Neuronal stem cell (in vitro differentiated cells): ENCODE results near the gene DDI2.

ENCODE experiments used
- DNase-seq: peaks from one replicate; pipeline ENCODE4 v3.0.0-alpha.2; 2013; ENCODE audit warnings: low spot score
- H2AFZ ChIP-seq: one replicate; pipeline ENCODE4 v1.6.1; 2013; ENCODE audit warnings: mild to moderate bottlenecking, low read length, inconsistent platforms
- H2AK5ac ChIP-seq: 2 replicates; pipeline ENCODE4 v1.6.1; 2013; ENCODE audit warnings: low read depth, mild to moderate bottlenecking, inconsistent platforms, low read length, moderate library complexity, mixed read lengths
- H2BK120ac ChIP-seq: 2 replicates; pipeline ENCODE4 v1.6.1; 2013; ENCODE audit warnings: low read depth, mild to moderate bottlenecking, inconsistent platforms, low read length, moderate library complexity, mixed read lengths
- H2BK12ac ChIP-seq: one replicate; pipeline ENCODE4 v1.6.1; 2013; ENCODE audit warnings: low read length, inconsistent platforms
- H2BK15ac ChIP-seq: 2 replicates; pipeline ENCODE4 v1.6.1; 2013; ENCODE audit warnings: mild to moderate bottlenecking, low read length, inconsistent platforms, mixed read lengths
- H2BK5ac ChIP-seq: one replicate; pipeline ENCODE4 v1.6.1; 2013; ENCODE audit warnings: inconsistent platforms, mild to moderate bottlenecking, low read length, moderate library complexity
- H3K14ac ChIP-seq: one replicate; pipeline ENCODE4 v1.6.1; 2013; ENCODE audit warnings: low read length, inconsistent platforms
- H3K18ac ChIP-seq: 2 replicates; pipeline ENCODE4 v1.6.1; 2013; ENCODE audit warnings: low read length, inconsistent platforms
- H3K23ac ChIP-seq: 2 replicates; pipeline ENCODE4 v1.6.1; 2013; ENCODE audit warnings: low read depth, mild to moderate bottlenecking, mixed read lengths, low read length, inconsistent platforms; ENCODE audit not compliant: poor library complexity
- H3K27ac ChIP-seq: replicated peaks from 3 replicates; pipeline ENCODE4 v1.5.1; 2013; ENCODE audit warnings: low read length, inconsistent platforms
- H3K27me3 ChIP-seq, 3 experiments: 2 replicates each; pipeline ENCODE4 v1.6.1; 2013; ENCODE audit warnings: low read length in 3 of 3, mild to moderate bottlenecking in 2 of 3, inconsistent platforms in 1 of 3, low read depth in 1 of 3, mixed read lengths in 1 of 3, moderate library complexity in 1 of 3; ENCODE audit not compliant: control insufficient read depth in 3 of 3, insufficient read depth in 3 of 3
- H3K36me3 ChIP-seq, 2 donors: replicated peaks in 1 of 2; 2 replicates each; pipeline ENCODE4 v1.6.1; 2013; ENCODE audit warnings: low read length in 2 of 2; ENCODE audit not compliant: control insufficient read depth in 2 of 2, insufficient read depth in 2 of 2
- H3K4ac ChIP-seq: 2 replicates; pipeline ENCODE4 v1.6.1; 2013; ENCODE audit warnings: inconsistent platforms, mild to moderate bottlenecking, low read length, moderate library complexity
- H3K4me1 ChIP-seq, 2 donors: 1 replicate in 1 of 2; 2 replicates in 1 of 2; pipeline ENCODE4 v1.6.1; 2013; ENCODE audit warnings: low read length in 2 of 2, low read depth in 1 of 2; ENCODE audit not compliant: control insufficient read depth in 2 of 2, insufficient read depth in 1 of 2
- H3K4me2 ChIP-seq: one replicate; pipeline ENCODE4 v1.6.1; 2013; ENCODE audit warnings: mild to moderate bottlenecking, low read length, inconsistent platforms; ENCODE audit not compliant: insufficient read depth, poor library complexity, severe bottlenecking
- H3K4me3 ChIP-seq, 2 donors: 2 replicates each; pipeline ENCODE4 v1.5.1; 2013; ENCODE audit warnings: low read length in 2 of 2, mild to moderate bottlenecking in 2 of 2, inconsistent platforms in 1 of 2, moderate library complexity in 1 of 2
- H3K79me1 ChIP-seq: one replicate; pipeline ENCODE4 v1.6.1; 2013; ENCODE audit warnings: low read depth, mild to moderate bottlenecking, inconsistent platforms, low read length, moderate library complexity
- H3K9ac ChIP-seq: one replicate; pipeline ENCODE4 v1.6.1; 2013; ENCODE audit warnings: mild to moderate bottlenecking, low read depth, low read length, inconsistent platforms; ENCODE audit not compliant: poor library complexity
- H3K9me3 ChIP-seq, 2 donors: replicated peaks in 1 of 2; 2 replicates each; pipeline versions ENCODE3 to v1.6.1; 2013; ENCODE audit warnings: low read length in 2 of 2, mild to moderate bottlenecking in 2 of 2, inconsistent platforms in 1 of 2, low read depth in 1 of 2, mixed read lengths in 1 of 2, moderate library complexity in 1 of 2; ENCODE audit not compliant: control insufficient read depth in 2 of 2, insufficient read depth in 1 of 2
- H4K8ac ChIP-seq: one replicate; pipeline ENCODE4 v1.6.1; 2013; ENCODE audit warnings: low read depth, mild to moderate bottlenecking, inconsistent platforms, low read length, moderate library complexity
- H4K91ac ChIP-seq: one replicate; pipeline ENCODE4 v1.6.1; 2013; ENCODE audit warnings: low read length, low read depth, mild to moderate bottlenecking, inconsistent platforms; ENCODE audit not compliant: poor library complexity
- WGBS, 2 donors: extraction: QIAGEN DNeasy Blood & Tissue Kit; methylation state at CpG; one replicate each; pipeline ENCODE4 v1.1.7; 2013; ENCODE audit warnings: missing lambda C conversion rate in 2 of 2, mixed read lengths in 1 of 2; ENCODE audit not compliant: insufficient read length in 2 of 2, insufficient replicate concordance in 1 of 2; ENCODE audit errors: extremely low coverage in 2 of 2; 5-methylcytosine and 5-hydroxymethylcytosine counted together

DDI2 gene

GRCh38 chr1:15578921-15579682, 38.2 kb upstream of the DDI2 start:
- DNase-seq = no peak
- no peak overlapping the region for H4K91ac ChIP-seq
- H3K79me1 ChIP-seq = no peaks in the 10 kb centered on the region
- no peaks in the 10 kb centered on the region for H3K27me3 ChIP-seq
- peaks cover 2 to 10% of the 10 kb centered on the region in 2 donors for H3K36me3 ChIP-seq
- H3K4ac ChIP-seq = no peak overlapping the region
- no CpG with 5 or more reads among the region's 16 CpGs for WGBS, 2 donors
- H2BK5ac ChIP-seq = no peak overlapping the region
- H2BK15ac ChIP-seq = peak overlapping the region; percentile 35
- H3K4me2 ChIP-seq = no peak overlapping the region
- H3K4me3 ChIP-seq = no peak overlapping the region
- peak overlapping the region; percentile 17 for H3K27ac ChIP-seq
- no peak overlapping the region for H3K9ac ChIP-seq
- H2AK5ac ChIP-seq = peak overlapping the region; percentile 67
- H2AFZ ChIP-seq = peak overlapping the region; percentile 25
- H2BK120ac ChIP-seq = no peak overlapping the region
- H3K4me1 ChIP-seq = peaks cover 3 to 13% of the 10 kb centered on the region in 2 donors
- H3K9me3 ChIP-seq = no peaks in the 10 kb centered on the region
- no peak overlapping the region for H4K8ac ChIP-seq
- peak overlapping the region; percentile 86 for H3K18ac ChIP-seq
- H3K23ac ChIP-seq = no peak overlapping the region
- peak overlapping the region; percentile 5 for H2BK12ac ChIP-seq
- no peak overlapping the region for H3K14ac ChIP-seq

- Histone ChIP-seq H3K18ac (no peak overlapping the region), H4K91ac (no peak overlapping the region), H2BK12ac (no peak overlapping the region), H3K9ac (no peak overlapping the region), H2AK5ac (no peak overlapping the region), H3K23ac (no peak overlapping the region), H4K8ac (no peak overlapping the region), H3K4ac (no peak overlapping the region), H2BK120ac (no peak overlapping the region), H2BK5ac (no peak overlapping the region), H2BK15ac (no peak overlapping the region), H2AFZ (peak overlapping the region; percentile 25), H3K27me3 (peaks cover 0 to 3% (median 0%) of the 10 kb centered on the region in 3 experiments), H3K9me3 (no peaks in the 10 kb centered on the region), H3K14ac (no peak overlapping the region), H3K79me1 (no peaks in the 10 kb centered on the region), H3K36me3 (peaks cover 2 to 8% of the 10 kb centered on the region in 2 donors), H3K4me1 (peaks cover 3 to 13% of the 10 kb centered on the region in 2 donors), H3K27ac (no peak overlapping the region), H3K4me2 (no peak overlapping the region), H3K4me3 (no peak overlapping the region)
- DNase-seq = no peak
Measured at GRCh38 chr1:15579683-15580047, 37.6 kb upstream of the DDI2 start.

- no peak for DNase-seq
- WGBS, 2 donors = no CpG with 5 or more reads among the region's 18 CpGs
- Histone ChIP-seq H3K14ac (no peak overlapping the region), H3K4me3 (no peak overlapping the region), H2AFZ (no peak overlapping the region), H2BK5ac (no peak overlapping the region), H3K23ac (no peak overlapping the region), H3K4me2 (no peak overlapping the region), H2BK120ac (no peak overlapping the region), H2BK15ac (no peak overlapping the region), H3K9me3 (no peaks in the 10 kb centered on the region), H3K18ac (no peak overlapping the region), H3K27me3 (peaks cover 0 to 10% (median 0%) of the 10 kb centered on the region in 3 experiments), H3K4ac (no peak overlapping the region), H3K36me3 (no peaks in the 10 kb centered on the region), H3K9ac (no peak overlapping the region), H3K27ac (no peak overlapping the region), H2AK5ac (no peak overlapping the region), H3K79me1 (no peaks in the 10 kb centered on the region), H3K4me1 (peaks cover 3 to 13% of the 10 kb centered on the region in 2 donors), H2BK12ac (no peak overlapping the region), H4K8ac (no peak overlapping the region), H4K91ac (no peak overlapping the region)
Measured at GRCh38 chr1:15583016-15583706, 34.1 kb upstream of the DDI2 start.
